ENCODE measurements around the gene CYP2C18.
A peak's percentile ranks its signal among the peaks of the same experiment; 100 is the strongest.
"Not testable (repeated sequence)": the region's sequence is repeated elsewhere in the genome, so short reads cannot be mapped to it uniquely, and the experiment has no call there.

The CYP2C18 gene

GRCh38 chr10:94747137-94747536 lies 63.6 kb downstream of the CYP2C18 start:
- no peak for DNase-seq (ENCODE audit: low spot score)

GRCh38 chr10:94747838-94748237 lies 64.3 kb downstream of the CYP2C18 start:
- no peak for DNase-seq (ENCODE audit: low spot score)

- no peak for DNase-seq (ENCODE audit: low spot score)
Observed at GRCh38 chr10:94757916-94758315, 74.4 kb downstream of the CYP2C18 start.

GRCh38 chr10:94760586-94761178 lies 77.2 kb downstream of the CYP2C18 start:
- DNase-seq (ENCODE audit: low spot score), result no peak

- no peak for DNase-seq (ENCODE audit: low spot score)
Observed at GRCh38 chr10:94762393-94762792, 78.9 kb downstream of the CYP2C18 start, which contains the start of gene CYP2C19. Gene CYP2C19 (plus strand): TSS chr10:94762681. CDS start chr10:94762706, 25 bp downstream.

- DNase-seq (ENCODE audit: low spot score), result not testable (repeated sequence)
Observed at GRCh38 chr10:94775425-94775824, 91.9 kb downstream of the CYP2C18 start.

DNA sequence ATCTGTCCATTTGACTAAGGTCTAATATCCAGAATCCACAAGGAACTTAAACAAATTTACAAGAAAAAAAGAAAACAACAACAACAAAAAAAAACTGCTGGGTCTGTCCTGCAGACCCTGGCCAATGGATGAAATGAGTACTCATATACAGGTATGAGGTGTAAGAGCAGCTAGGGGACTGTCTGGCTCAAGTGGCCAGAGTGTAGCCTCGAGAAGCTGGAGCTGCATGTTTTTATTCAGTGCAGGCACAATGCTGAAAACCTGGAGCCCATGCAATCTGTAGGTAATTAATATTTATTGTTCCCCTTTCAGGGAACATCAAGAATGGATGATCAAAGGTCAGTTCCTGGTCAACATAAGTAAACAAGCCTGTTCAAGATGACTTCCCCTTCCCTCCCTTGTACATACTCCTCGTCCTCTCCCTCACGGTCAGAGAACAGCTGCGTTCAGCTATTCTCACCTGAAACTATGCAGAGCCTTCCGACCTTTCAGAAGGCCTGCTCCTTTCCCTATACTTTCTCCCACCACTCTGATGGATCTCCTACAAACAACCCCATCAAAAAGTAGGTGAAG lies 94.4 kb downstream of the CYP2C18 start:
- no peak for DNase-seq (ENCODE audit: low spot score)

- no peak for DNase-seq (ENCODE audit: low spot score)
Observed at GRCh38 chr10:94780844-94781243, 97.3 kb downstream of the CYP2C18 start.

DNA sequence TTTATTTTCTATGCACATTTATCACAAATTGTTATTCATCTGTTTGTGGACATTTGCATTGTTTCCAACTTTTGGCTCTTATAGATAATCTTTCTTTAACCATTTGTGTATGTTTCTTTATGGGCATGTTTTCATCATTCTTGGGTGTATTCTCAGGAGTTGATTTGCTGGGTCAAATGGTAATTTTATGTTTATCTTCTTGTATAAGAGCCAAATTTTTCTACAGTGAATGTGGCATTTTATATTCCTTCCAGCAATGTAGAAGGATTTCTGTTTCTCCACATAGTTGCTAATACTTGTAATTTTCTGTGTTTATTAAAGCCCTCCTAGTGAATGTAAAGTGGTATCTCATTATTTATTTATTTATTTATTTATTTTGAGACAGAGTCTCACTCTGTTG lies 100.7 kb downstream of the CYP2C18 start:
- no peak for DNase-seq (ENCODE audit: low spot score)

GRCh38 chr10:94785211-94785610 lies 101.7 kb downstream of the CYP2C18 start:
- DNase-seq (ENCODE audit: low spot score), result peak; percentile 4

Data from kidney tubule cell (primary cell).